CD4-positive, alpha-beta T cell (primary cell): ENCODE measurements around the gene ARL13A. TPM values are rescaled to one million over a fixed set of nuclear protein-coding genes. Genes with fewer than 3 reads are reported as not detected.
"Not testable (repeated sequence)": the region's sequence is repeated elsewhere in the genome, so short reads cannot be mapped to it uniquely, and the experiment has no call there.

ENCODE experiments used
- ATAC-seq: fragments of 200-7000 bp; cut with Tn5 transposase; one replicate; pipeline ENCODE4 v1.10.0; 2022; ENCODE audit warnings: mild to moderate bottlenecking; ENCODE audit not compliant: poor library complexity
- CTCF ChIA-PET: fragments of 350-600 bp; sonication (Branson Sonifier 250); formaldehyde crosslinking; loops from one replicate; lab custom pipeline; 2021; ENCODE audit warnings: antibody characterized with exemption, inconsistent platforms; lab: Charles Lee
- POLR2A ChIA-PET: fragments of 350-600 bp; sonication (Branson Sonifier 250); formaldehyde crosslinking; loops from one replicate; lab custom pipeline; 2021; ENCODE audit warnings: antibody characterized with exemption, inconsistent platforms; lab: Charles Lee
- DNase-seq, 14 experiments: peaks; one replicate each; pipeline ENCODE4 v3.0.0-alpha.2; 2013 to 2020; ENCODE audit warnings: mixed read lengths in 2 of 14
- H3K27ac ChIP-seq, 2 donors: one replicate each; pipeline versions ENCODE4 v1.5.1 to v1.7.0; 2013; ENCODE audit warnings: low read length in 2 of 2, low read depth in 1 of 2, mild to moderate bottlenecking in 1 of 2
- H3K27me3 ChIP-seq, 2 experiments: 1 replicate in 1 of 2; 2 replicates in 1 of 2; pipeline versions ENCODE4 v1.6.1 to v1.7.0; 2013; ENCODE audit warnings: low read length in 2 of 2, control low read depth in 1 of 2, mild to moderate bottlenecking in 1 of 2, moderate library complexity in 1 of 2; ENCODE audit not compliant: insufficient read depth in 2 of 2, control insufficient read depth in 1 of 2
- H3K36me3 ChIP-seq: one replicate; pipeline ENCODE4 v1.6.1; 2013; ENCODE audit warnings: low read length, control low read depth; ENCODE audit not compliant: insufficient read depth
- H3K4me1 ChIP-seq: one replicate; pipeline ENCODE4 v1.6.1; 2013; ENCODE audit warnings: low read length, control low read depth; ENCODE audit not compliant: insufficient read depth
- H3K4me3 ChIP-seq: one replicate; pipeline ENCODE4 v1.5.1; 2013; ENCODE audit warnings: mild to moderate bottlenecking, low read length, moderate library complexity
- H3K9me3 ChIP-seq, 2 experiments: 1 replicate in 1 of 2; 2 replicates in 1 of 2; pipeline versions ENCODE4 v1.6.1 to v1.7.0; 2013; ENCODE audit warnings: low read length in 2 of 2, mild to moderate bottlenecking in 2 of 2, control low read depth in 1 of 2, moderate library complexity in 1 of 2; ENCODE audit not compliant: control insufficient read depth in 1 of 2, insufficient read depth in 1 of 2
- H3K27ac Mint-ChIP-seq: one replicate; pipeline ENCODE4 v1.8.0; 2020; ENCODE audit warnings: mixed read lengths
- H3K27me3 Mint-ChIP-seq: one replicate; pipeline ENCODE4 v1.8.0; 2021; ENCODE audit warnings: mixed read lengths
- H3K36me3 Mint-ChIP-seq: one replicate; pipeline ENCODE4 v1.8.0; 2021; ENCODE audit warnings: low read depth, mixed read lengths
- H3K4me1 Mint-ChIP-seq: one replicate; pipeline ENCODE4 v1.8.0; 2021; ENCODE audit warnings: low read depth, mixed read lengths
- H3K4me3 Mint-ChIP-seq: one replicate; pipeline ENCODE4 v1.8.0; 2020; ENCODE audit warnings: mild to moderate bottlenecking, mixed read lengths
- H3K9me3 Mint-ChIP-seq: one replicate; pipeline ENCODE4 v1.8.0; 2020; ENCODE audit warnings: mixed read lengths
- intact Hi-C, 2 experiments: fragments of 100-400 bp; cut with DNase I in 1 of 2; cut with micrococcal nuclease in 1 of 2; formaldehyde crosslinking; loops; one replicate each; pipeline versions ENCODE4 v1.15.1 to v1.9.0; 2023 to 2025; cut with DNase I, micrococcal nuclease
- total RNA-seq, 174 experiments: library from RNA in 2 of 174; stranded (reverse) in 2 of 174; gene quantifications; one replicate each; pipeline ENCODE4 v1.2.3 and lab custom pipeline; 2021 to 2026
- TF ChIP-seq, protein P1 (sequence below): fragments of 200-600 bp; IDR thresholded peaks from one replicate; pipeline ENCODE4 v1.8.0; 2022; ENCODE audit warnings: antibody characterized with exemption, mild to moderate bottlenecking

The ARL13A gene
- total RNA-seq, 2 experiments from 2014 or later: not detected

DNA sequence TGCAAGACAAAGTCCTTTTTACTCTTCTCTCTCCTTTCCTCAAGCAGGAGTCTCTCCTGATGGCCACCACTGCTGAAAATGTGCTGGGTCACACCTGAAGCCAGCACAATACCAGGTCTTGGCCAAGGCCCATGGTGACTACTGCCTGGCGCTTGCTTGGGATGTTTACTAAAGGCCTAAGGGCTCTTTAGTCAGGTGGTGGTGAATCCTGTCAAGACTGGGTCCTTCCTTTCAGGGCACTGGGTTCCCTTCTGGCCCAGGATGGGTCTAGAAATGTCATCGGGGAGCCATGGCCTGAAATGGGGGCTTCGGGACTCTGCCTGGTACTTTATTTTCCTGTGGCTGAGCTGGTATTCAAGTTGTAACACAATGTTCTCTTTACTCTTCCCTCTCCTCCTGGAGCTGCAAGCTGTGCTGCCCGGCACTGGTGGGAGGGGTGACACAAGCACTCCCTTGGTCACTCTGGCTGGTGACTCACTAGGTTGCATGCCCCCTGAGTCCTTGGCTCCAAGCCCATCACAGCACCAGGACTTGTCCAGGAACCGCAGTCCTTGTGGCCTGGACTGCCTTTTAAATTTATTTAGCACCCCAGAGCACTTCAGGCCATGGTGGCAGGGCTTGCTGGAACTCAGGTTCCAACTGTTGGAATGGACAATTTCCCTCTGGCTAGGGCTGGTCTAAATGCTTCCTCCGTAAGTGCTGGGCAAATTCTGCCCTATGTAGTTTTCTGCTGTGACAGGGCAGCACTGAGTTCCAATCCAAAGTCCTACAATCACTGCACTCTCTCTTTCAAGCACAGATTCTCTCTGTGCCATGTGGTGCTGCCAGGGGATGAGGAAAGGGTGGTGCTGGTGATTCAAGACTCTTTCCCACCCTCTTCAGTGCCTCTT is 11.3 kb downstream of the ARL13A start:
- no peak overlapping the region for H3K27ac Mint-ChIP-seq
- POLR2A ChIA-PET: no interaction called here
- H3K9me3 Mint-ChIP-seq: no peaks in the 10 kb centered on the region
- no peak overlapping the region for H3K4me3 ChIP-seq
- H3K36me3 Mint-ChIP-seq: peaks cover 4% of the 10 kb centered on the region
- H3K27me3 ChIP-seq: no peaks in the 10 kb centered on the region
- CTCF ChIA-PET: no interaction called here
- ATAC-seq: no peak
- intact Hi-C loops: no loop called here
- no peak overlapping the region for H3K27ac ChIP-seq
- DNase-seq: no peak
- no peaks in the 10 kb centered on the region for H3K9me3 ChIP-seq
- no peak overlapping the region for H3K4me3 Mint-ChIP-seq
- TF ChIP-seq, protein P1, sequence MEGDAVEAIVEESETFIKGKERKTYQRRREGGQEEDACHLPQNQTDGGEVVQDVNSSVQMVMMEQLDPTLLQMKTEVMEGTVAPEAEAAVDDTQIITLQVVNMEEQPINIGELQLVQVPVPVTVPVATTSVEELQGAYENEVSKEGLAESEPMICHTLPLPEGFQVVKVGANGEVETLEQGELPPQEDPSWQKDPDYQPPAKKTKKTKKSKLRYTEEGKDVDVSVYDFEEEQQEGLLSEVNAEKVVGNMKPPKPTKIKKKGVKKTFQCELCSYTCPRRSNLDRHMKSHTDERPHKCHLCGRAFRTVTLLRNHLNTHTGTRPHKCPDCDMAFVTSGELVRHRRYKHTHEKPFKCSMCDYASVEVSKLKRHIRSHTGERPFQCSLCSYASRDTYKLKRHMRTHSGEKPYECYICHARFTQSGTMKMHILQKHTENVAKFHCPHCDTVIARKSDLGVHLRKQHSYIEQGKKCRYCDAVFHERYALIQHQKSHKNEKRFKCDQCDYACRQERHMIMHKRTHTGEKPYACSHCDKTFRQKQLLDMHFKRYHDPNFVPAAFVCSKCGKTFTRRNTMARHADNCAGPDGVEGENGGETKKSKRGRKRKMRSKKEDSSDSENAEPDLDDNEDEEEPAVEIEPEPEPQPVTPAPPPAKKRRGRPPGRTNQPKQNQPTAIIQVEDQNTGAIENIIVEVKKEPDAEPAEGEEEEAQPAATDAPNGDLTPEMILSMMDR: no peak
- H3K27me3 Mint-ChIP-seq: no peaks in the 10 kb centered on the region
- no peaks in the 10 kb centered on the region for H3K4me1 Mint-ChIP-seq
- H3K4me1 ChIP-seq: no peaks in the 10 kb centered on the region
- H3K36me3 ChIP-seq: no peaks in the 10 kb centered on the region

DNA sequence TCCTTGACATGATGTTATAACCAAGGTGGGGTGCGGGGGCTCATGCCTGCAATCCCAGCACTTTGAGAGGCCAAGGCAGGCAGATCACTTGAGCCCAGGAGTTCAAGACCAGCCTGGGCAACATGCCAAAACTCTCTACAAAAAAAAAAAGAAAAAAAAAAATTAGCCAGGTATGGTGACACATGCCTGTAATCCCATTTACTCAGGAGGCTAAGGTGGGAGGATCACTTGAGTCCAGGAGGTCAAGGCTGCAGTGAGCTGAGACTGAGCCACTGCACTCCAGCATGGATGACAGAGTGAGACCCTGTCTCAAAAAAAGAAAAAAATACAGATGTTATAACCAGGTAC is 12.0 kb downstream of the ARL13A start:
- intact Hi-C loops, H3K27me3 ChIP-seq, H3K4me3 Mint-ChIP-seq, H3K4me3 ChIP-seq, H3K36me3 Mint-ChIP-seq, H3K36me3 ChIP-seq, H3K9me3 Mint-ChIP-seq, ATAC-seq, POLR2A ChIA-PET, H3K27ac Mint-ChIP-seq, H3K27me3 Mint-ChIP-seq, CTCF ChIA-PET, DNase-seq, H3K4me1 Mint-ChIP-seq, H3K27ac ChIP-seq, H3K9me3 ChIP-seq, H3K4me1 ChIP-seq: not testable (repeated sequence)

DNA sequence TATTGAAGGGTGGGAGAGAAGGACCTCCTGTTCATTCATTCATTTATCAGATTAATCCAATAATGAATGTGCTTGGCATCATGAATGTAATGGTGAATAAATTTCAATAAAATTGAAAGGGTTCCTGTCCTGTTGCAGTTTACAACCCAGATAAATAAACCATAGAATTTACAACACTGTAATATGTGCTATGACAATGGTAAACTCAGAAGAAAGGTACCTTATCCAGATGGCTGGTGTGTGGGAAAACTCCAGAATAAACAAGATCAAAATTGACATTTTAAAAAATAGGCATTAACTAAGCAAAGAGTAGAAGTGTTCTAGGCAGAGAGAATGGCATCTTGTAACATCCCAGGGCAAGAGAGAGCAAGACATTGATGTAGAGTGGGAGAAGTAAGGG is 15.3 kb downstream of the ARL13A start:
- POLR2A ChIA-PET: no interaction called here
- TF ChIP-seq, protein P1: no peak
- H3K27me3 ChIP-seq: no peaks in the 10 kb centered on the region
- no peak overlapping the region for H3K4me3 ChIP-seq
- no peaks in the 10 kb centered on the region for H3K9me3 ChIP-seq
- H3K36me3 Mint-ChIP-seq: peaks cover 20% of the 10 kb centered on the region
- ATAC-seq (no peak), DNase-seq (no peak)
- no peaks in the 10 kb centered on the region for H3K4me1 Mint-ChIP-seq
- H3K27ac Mint-ChIP-seq: no peak overlapping the region
- H3K4me3 Mint-ChIP-seq: no peak overlapping the region
- H3K27me3 Mint-ChIP-seq: no peaks in the 10 kb centered on the region
- CTCF ChIA-PET: no interaction called here
- H3K36me3 ChIP-seq: no peaks in the 10 kb centered on the region
- H3K27ac ChIP-seq: no peak overlapping the region
- H3K9me3 Mint-ChIP-seq: no peaks in the 10 kb centered on the region
- H3K4me1 ChIP-seq: no peaks in the 10 kb centered on the region
- intact Hi-C loops: no loop called here

DNA sequence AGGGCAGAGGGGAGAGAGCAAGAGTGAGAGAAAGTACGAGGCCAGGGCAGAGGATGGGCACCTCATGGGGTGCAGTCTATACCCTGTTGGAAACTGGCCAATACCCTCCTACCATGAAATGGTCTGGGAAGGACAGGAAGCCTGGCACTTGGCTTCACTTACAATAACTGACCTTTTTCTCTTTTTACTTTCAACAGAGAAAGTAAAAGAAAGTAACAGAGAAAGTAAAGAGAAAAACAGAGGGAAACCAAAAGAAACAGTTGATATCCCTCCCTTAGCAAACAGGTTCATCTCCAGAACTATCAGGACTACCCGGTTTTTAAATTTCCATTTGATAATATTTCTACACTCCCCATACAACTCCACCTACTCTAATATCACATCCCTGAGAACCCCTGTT is 20.6 kb downstream of the ARL13A start:
- TF ChIP-seq, protein P1: no peak
- CTCF ChIA-PET: no interaction called here
- peaks cover 30% of the 10 kb centered on the region for H3K36me3 Mint-ChIP-seq

More for the DNA sequence above, 20.6 kb downstream of the ARL13A start:
- Histone ChIP-seq H3K27me3 (no peaks in the 10 kb centered on the region), H3K9me3 (no peaks in the 10 kb centered on the region), H3K4me1 (no peaks in the 10 kb centered on the region), H3K4me3 (no peak overlapping the region), H3K36me3 (peaks cover 4% of the 10 kb centered on the region), H3K27ac (no peak overlapping the region)
- no peaks in the 10 kb centered on the region for H3K4me1 Mint-ChIP-seq
- H3K27me3 Mint-ChIP-seq: no peaks in the 10 kb centered on the region
- H3K9me3 Mint-ChIP-seq: no peaks in the 10 kb centered on the region
- POLR2A ChIA-PET: no interaction called here
- no peak overlapping the region for H3K4me3 Mint-ChIP-seq
- intact Hi-C loops: no loop called here
- no peak for ATAC-seq
- no peak for DNase-seq
- no peak overlapping the region for H3K27ac Mint-ChIP-seq
